Right lobe of liver (tissue), 6 donors: ENCODE measurements around the gene LDLRAD4. TPM values are rescaled to one million over a fixed set of nuclear protein-coding genes. Genes with fewer than 3 reads are reported as not detected.

Experiments
- ATAC-seq, 4 donors: fragments of 200-7000 bp; cut with Tn5 transposase; one replicate each; pipeline ENCODE4 v1.9.1; 2020; ENCODE audit warnings: mild to moderate bottlenecking in 4 of 4, moderate library complexity in 4 of 4
- DNase-seq, 3 donors: peaks; one replicate each; pipeline ENCODE4 v3.0.0-alpha.2; 2020
- H3K27ac ChIP-seq, 3 donors: fragments of 200-600 bp; one replicate each; pipeline ENCODE4 v1.8.0; 2022
- H3K27me3 ChIP-seq, 2 donors: fragments of 200-600 bp; one replicate each; pipeline ENCODE4 v1.8.0; 2022
- H3K36me3 ChIP-seq, 4 donors: fragments of 200-600 bp; sonication (generic) in 1 of 4; one replicate each; pipeline versions ENCODE4 v1.5.1 to v1.8.0; 2017 to 2022; ENCODE audit warnings: control low read depth in 1 of 4
- H3K4me1 ChIP-seq, 4 donors: fragments of 200-600 bp; sonication (generic) in 1 of 4; one replicate each; pipeline versions ENCODE4 v1.5.1 to v1.8.0; 2017 to 2022; ENCODE audit warnings: control low read depth in 1 of 4
- H3K4me3 ChIP-seq, 3 donors: fragments of 200-600 bp; one replicate each; pipeline ENCODE4 v1.8.0; 2022
- H3K9me3 ChIP-seq, 4 donors: fragments of 200-600 bp; sonication (generic) in 1 of 4; one replicate each; pipeline versions ENCODE4 v1.5.1 to v1.8.0; 2017 to 2022; ENCODE audit warnings: control low read depth in 1 of 4
- POLR2A ChIP-seq: fragments of 450-650 bp; IDR thresholded peaks from one replicate; pipeline ENCODE4 v1.6.1; 2017; ENCODE audit warnings: antibody characterized with exemption, mild to moderate bottlenecking
- WGBS: methylation state at CpG from one replicate; pipeline ENCODE4 v1.1.6; 2018; ENCODE audit warnings: low coverage, low lambda C conversion rate; ENCODE audit not compliant: insufficient coverage; ENCODE audit errors: missing lambda C conversion rate; 5-methylcytosine and 5-hydroxymethylcytosine counted together
- intact Hi-C, 2 donors: fragments of 100-400 bp; cut with DNase I; formaldehyde crosslinking; loops; one replicate each; pipeline versions ENCODE4 v1.11.2 to v1.14.1; 2022
- total RNA-seq, 6 experiments: library from RNA; depleted of rRNA in 2 of 6; stranded (reverse); fragments of >200 nt in 2 of 6; fragmentation: NEBNext Ultra II Directional in 3 of 6; extraction: Animal tissue kit (Norgen Biotek cat#: 25700) in 3 of 6; gene quantifications; one replicate each; pipeline versions ENCODE4 v1.1.0 to v1.2.4, GENCODE V29; 2016 to 2023
- TF ChIP-seq, protein P1 (sequence below), 4 donors: fragments of 200-600 bp in 3 of 4; fragments of 450-650 bp in 1 of 4; IDR thresholded peaks; one replicate each; pipeline versions ENCODE4 v1.5.1 to v1.8.0; 2016 to 2022; ENCODE audit warnings: antibody characterized with exemption in 4 of 4, mild to moderate bottlenecking in 2 of 4
- donor health status: DM: no; HTN: yes; CAD: no.
- donor health status: DM: no; HTN: no; CAD: no.
- donor health status: DM: no; HTN: no; CAD: no.
- donor health status: DM: no; HTN: yes; CAD: no.
- donor health status: DM: no; HTN: yes; CAD: no.

LDLRAD4 gene
- total RNA-seq, 6 experiments from 2014 or later = 10.6 to 66.4 (median 18.7) TPM

DNA sequence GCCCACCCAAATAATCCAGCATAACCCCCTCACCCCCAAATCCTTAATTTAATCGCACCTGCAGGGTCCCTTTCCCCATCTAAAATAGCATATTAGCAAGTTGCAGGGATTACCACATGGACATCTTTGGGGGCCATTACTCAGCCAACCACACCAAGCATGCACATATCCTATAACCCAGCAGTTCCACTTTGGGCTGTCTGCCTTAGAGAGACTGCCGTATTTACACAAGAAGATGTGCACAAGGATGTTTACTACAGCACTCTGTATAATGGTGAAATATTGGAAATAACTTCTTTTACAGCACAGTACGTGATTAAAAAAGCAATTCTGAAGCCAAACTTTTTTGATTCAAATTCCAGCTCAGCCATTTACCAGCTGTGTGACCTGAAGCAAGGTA, 17.3 kb upstream of the LDLRAD4 start:
- intact Hi-C loops = no loop called here

DNA sequence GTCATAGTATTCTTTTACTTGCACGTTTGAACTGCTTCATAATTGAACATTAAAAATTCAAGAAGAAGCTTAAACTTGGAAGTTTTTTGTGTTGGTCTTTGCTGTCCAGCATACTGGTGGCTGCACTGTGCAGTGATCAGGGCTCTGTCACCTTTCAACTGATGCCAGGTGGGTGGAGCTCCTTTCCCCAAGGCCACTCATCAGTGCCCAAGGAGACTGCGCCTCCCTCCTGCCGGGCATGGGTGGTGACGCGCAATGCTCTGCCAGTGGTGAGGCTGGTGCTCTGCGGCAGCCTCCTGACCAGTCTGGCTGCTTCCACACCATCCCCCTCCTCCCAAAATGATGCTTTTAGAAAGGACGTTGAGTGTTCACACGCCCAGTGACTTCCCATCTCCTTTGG, 16.0 kb upstream of the LDLRAD4 start:
- Histone ChIP-seq H3K4me1 (no peaks in the 10 kb centered on the region), H3K9me3 (no peaks in the 10 kb centered on the region), H3K27ac (no peak overlapping the region), H3K36me3 (no peaks in the 10 kb centered on the region), H3K27me3 (no peaks in the 10 kb centered on the region), H3K4me3 (no peak overlapping the region)
- WGBS = 62% methylated on average over 3 of the region's 8 CpGs
- no peak for DNase-seq
- no peak for TF ChIP-seq POLR2A
- TF ChIP-seq, protein P1, sequence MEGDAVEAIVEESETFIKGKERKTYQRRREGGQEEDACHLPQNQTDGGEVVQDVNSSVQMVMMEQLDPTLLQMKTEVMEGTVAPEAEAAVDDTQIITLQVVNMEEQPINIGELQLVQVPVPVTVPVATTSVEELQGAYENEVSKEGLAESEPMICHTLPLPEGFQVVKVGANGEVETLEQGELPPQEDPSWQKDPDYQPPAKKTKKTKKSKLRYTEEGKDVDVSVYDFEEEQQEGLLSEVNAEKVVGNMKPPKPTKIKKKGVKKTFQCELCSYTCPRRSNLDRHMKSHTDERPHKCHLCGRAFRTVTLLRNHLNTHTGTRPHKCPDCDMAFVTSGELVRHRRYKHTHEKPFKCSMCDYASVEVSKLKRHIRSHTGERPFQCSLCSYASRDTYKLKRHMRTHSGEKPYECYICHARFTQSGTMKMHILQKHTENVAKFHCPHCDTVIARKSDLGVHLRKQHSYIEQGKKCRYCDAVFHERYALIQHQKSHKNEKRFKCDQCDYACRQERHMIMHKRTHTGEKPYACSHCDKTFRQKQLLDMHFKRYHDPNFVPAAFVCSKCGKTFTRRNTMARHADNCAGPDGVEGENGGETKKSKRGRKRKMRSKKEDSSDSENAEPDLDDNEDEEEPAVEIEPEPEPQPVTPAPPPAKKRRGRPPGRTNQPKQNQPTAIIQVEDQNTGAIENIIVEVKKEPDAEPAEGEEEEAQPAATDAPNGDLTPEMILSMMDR (IDR thresholded peaks at IDR 0.05) = no peak
- peak in 1 of 4 donors; percentile 33 for ATAC-seq
- intact Hi-C loops = no loop called here

More for the DNA sequence above, 17.3 kb upstream of the LDLRAD4 start:
- Histone ChIP-seq H3K27me3 (no peaks in the 10 kb centered on the region), H3K4me3 (no peak overlapping the region), H3K4me1 (no peaks in the 10 kb centered on the region), H3K9me3 (no peaks in the 10 kb centered on the region), H3K36me3 (no peaks in the 10 kb centered on the region), H3K27ac (no peak overlapping the region)
- TF ChIP-seq, protein P1 (IDR thresholded peaks at IDR 0.05) = no peak
- no peak for TF ChIP-seq POLR2A
- DNase-seq (no peak), ATAC-seq (no peak)
- 88% methylated on average over 3 of the region's 3 CpGs for WGBS

DNA sequence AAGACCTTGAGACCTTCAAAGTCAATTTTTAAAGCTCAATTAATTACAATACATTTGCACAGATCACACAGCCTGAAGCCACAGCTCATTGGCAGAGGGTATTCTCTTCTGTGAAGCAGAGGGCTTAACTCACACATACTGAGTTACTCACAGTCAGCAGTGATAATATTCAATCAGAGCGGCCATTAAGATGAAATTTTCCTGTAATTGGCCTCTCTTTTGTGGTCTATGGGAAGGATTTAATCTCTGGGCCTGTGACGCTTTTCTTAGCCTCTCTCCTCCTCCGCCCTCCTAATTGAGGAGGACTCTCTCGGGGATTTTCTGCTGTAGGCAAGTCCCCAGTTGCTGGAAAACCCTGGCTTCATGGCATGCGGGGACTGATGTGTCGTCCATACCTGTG, 12.3 kb upstream of the LDLRAD4 start:
- intact Hi-C loops = no loop called here

GRCh38 chr18:13207294-13207693, 11.3 kb upstream of the LDLRAD4 start:
- ATAC-seq (no peak), DNase-seq (no peak)
- no peaks in the 10 kb centered on the region for H3K27me3 ChIP-seq
- H3K9me3 ChIP-seq = no peaks in the 10 kb centered on the region
- intact Hi-C loops = no loop called here
- H3K36me3 ChIP-seq = no peaks in the 10 kb centered on the region
- WGBS = 98% methylated on average over 6 of the region's 6 CpGs
- TF ChIP-seq, protein P1 (IDR thresholded peaks at IDR 0.05) = no peak
- no peak overlapping the region for H3K4me3 ChIP-seq
- H3K27ac ChIP-seq = no peak overlapping the region
- no peaks in the 10 kb centered on the region for H3K4me1 ChIP-seq

More for the DNA sequence above, 12.3 kb upstream of the LDLRAD4 start:
- Histone ChIP-seq H3K36me3 (no peaks in the 10 kb centered on the region), H3K4me1 (no peaks in the 10 kb centered on the region), H3K9me3 (no peaks in the 10 kb centered on the region), H3K27me3 (no peaks in the 10 kb centered on the region), H3K4me3 (no peak overlapping the region), H3K27ac (no peak overlapping the region)
- TF ChIP-seq, protein P1 (IDR thresholded peaks at IDR 0.05) = no peak
- no peak for TF ChIP-seq POLR2A
- ATAC-seq = no peak
- 88% methylated on average over 3 of the region's 6 CpGs for WGBS
- no peak for DNase-seq

- no peak overlapping the region for H3K27ac ChIP-seq
- H3K4me3 ChIP-seq = no peak overlapping the region
- no peak for ATAC-seq
- H3K27me3 ChIP-seq = no peaks in the 10 kb centered on the region
- no peak for DNase-seq
- no peak for TF ChIP-seq POLR2A
- TF ChIP-seq, protein P1 (IDR thresholded peaks at IDR 0.05) = no peak
- H3K9me3 ChIP-seq = no peaks in the 10 kb centered on the region
- H3K4me1 ChIP-seq = peaks cover 0 to 5% (median 2%) of the 10 kb centered on the region in 4 donors
- no peaks in the 10 kb centered on the region for H3K36me3 ChIP-seq
- intact Hi-C loops = no loop called here
- WGBS = 86% methylated on average over 4 of the region's 7 CpGs
These were observed 7.0 kb upstream of the LDLRAD4 start for GRCh38 chr18:13211534-13211933.
